GM18520 (cell line): ENCODE results near the gene TRAM2.

Experiments
- ATAC-seq: cut with Tn5 transposase; IDR thresholded peaks from one replicate; pipeline ENCODE4 v1.9.1; 2021; ENCODE audit not compliant: unreplicated experiment

TRAM2 gene

DNA sequence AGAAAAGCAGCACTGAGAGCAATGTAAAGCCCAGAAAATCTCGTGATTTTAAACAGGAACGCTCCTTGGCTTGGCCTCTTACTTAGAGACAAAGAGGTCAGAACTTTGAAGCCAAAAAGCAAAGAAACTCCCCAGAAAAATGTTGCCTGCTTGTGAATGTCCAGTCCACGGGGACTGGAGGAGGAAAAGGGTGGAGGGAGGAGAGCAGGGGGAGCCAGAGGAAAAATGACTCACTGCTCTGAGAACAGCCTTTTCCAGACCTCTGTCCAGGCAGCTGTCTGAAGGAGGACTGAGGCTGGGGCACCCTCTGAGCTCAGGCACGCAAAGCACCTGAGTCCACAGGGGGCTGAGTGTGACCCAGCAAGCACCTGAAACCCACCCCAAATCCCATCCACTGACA lies 64.7 kb downstream of the TRAM2 start:
- no peak for ATAC-seq

DNA sequence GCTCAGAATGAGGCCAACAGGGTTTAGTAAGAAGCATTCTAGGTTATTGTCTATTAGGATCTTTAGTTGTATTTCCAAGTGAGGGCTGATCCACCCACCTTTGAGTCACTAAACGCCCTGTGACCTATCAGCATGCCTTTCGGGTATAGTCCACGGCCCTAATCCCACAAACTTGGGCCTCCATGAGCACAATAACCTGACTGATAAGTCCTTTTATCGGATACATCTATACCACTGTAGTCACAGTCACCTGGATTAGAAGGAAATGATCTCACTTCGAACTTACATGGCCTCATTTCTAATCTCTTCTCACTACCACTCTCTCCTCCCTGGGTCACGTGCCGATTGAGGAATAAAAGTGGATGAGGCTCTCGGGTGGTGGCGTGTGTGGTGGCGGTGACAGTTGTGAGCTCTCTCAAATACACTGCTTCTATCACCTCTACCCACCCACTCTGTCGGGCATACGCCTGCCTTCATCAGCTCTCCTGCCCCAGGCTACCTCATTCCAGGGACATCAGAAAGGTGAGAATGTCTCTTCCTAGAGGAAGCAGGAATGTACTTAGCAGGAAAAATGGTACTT lies 65.2 kb downstream of the TRAM2 start:
- no peak for ATAC-seq

DNA sequence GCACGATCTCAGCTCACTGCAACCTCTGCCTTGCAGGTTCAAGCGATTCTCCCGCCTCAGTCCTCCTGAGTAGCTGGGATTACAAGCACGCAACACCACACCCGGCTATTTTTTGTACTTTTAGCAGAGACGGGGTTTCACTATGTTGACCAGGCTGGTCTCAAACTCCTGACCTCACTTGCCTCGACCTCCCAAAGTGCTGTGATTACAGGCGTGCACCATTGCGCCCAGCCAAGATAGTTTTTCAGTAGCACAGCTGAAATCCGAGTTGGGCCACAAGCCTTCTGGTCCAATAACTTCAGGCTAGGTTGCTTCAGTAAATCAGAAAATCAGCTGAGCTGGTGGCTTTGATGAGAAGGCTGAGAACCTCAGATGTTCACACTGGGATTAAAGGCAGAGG lies 65.7 kb downstream of the TRAM2 start:
- no peak for ATAC-seq

DNA sequence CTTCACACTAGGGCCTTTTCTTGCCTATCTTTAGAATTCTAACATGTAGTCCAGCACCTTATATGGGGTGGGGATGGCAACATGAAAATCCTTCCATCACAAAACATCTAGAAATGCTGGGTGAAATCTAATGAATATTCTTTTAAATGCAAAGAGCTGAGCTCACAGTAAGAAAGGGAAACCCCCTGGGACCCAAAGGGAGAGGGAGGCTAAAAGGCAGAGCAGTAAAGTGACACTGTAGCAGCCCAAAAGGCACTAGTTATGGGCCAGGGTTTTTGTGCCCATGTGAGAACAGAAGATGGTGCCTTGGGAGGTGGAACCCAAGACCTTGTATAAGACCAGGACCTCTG lies 66.7 kb downstream of the TRAM2 start:
- ATAC-seq, result no peak

- ATAC-seq, result peak; percentile 54
These were observed 67.3 kb downstream of the TRAM2 start for GRCh38 chr6:52509281-52510212.

- no peak for ATAC-seq
These were observed 68.6 kb downstream of the TRAM2 start for GRCh38 chr6:52508261-52508739.

- ATAC-seq, result no peak
These were observed 69.2 kb downstream of the TRAM2 start for GRCh38 chr6:52507557-52508260.

DNA sequence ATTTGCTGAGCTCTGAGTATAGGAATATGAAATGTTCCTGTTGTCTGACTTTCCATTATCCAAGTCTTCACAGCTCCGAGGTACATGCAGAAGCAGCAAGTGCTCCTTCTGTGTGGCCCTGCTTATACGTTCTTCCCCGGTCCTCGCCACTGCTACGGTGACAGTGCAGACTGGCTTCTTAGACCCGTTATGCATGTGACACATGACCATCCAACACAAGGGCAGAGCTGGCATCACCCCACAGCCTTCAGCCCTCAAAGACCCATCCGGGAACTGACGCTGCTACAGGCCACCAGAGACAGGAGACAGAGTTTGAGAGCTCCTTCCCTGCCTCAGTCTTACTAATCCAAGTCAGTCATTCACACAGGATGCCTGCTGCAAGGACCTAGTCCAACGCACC lies 70.4 kb downstream of the TRAM2 start:
- ATAC-seq, result no peak

- no peak for ATAC-seq
These were observed 71.0 kb downstream of the TRAM2 start for GRCh38 chr6:52505726-52506409.

GRCh38 chr6:52504782-52505136 lies 72.1 kb downstream of the TRAM2 start:
- ATAC-seq, result no peak

DNA sequence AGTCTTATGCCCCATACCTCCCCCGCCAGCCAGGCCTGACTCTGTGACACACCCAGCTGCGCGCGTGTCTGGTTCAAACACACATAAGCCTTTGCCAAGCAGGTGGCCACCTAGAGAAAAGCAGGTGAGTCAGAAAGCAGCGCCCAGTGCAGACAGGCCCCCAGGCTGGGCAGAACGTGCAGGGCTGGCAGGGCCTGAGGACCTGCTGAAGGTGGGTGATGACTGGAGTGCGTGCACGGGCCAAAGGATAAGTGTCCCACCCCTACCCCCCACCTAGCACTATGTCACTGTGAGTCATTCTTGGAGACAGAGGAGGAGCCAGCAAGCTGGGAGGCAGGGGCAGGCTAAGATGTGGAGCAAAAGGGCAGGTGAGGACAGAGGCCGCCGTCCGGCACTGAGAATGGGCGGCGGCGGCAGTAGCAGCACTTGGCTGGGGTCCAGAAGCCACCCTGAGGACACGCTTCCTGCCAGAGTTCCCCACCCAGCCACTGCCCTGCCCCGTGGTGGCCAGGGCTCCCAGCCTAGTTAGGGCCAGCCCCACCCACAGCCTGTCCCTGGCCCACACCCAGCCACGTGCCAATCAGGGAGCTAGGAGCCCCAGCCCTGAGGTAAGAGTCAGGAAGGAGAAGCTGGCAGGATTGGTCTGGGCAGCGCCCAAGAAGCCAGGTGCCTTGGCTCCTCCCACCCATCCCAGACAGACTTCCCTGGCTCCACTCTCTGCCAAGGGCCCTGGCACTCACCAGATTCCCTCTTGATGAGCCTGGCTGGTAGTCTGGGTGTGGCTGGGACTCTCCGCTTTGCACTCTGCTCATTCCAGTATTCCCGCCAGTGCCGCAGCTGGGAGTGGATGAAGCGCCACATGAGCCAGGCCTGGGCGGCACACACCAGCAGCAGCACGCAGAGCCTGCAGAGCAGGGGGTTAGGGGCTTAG lies 72.7 kb downstream of the TRAM2 start:
- no peak for ATAC-seq

- ATAC-seq, result no peak
These were observed 73.5 kb downstream of the TRAM2 start for GRCh38 chr6:52503323-52503747.

DNA sequence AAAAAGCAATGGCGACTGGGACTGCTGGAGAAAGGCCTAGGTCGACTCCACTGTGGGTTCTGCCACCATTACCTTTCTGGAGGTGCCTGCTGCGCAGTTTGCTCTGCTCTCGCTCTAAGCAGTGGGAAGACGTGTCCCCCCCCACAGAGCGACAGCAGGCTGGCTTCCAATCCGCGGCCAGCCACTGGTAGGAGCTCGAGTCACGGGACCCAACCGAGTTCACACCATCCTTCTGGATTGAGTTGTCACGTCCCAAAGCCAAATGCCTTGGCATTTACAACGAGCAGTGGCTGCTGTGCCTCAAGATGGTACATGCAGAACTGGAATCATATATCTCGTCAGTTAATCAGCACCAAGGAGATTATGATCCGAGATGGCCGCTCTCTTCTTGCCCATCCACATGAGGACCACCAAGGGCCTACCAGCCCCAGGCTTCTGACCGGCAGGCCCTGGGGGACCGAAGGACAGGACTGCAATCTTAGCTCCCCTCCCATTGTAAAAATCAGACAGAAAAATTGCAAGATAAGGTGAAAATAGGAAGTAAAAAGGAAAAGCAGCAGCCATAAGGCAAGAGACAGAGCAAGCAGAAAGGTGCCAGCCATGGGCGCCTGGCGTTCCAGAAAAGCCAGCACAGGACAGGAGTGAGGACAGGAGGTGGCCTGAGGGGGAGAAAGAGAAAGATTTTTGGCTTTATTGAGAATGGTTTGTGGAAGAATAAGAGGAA lies 74.4 kb downstream of the TRAM2 start:
- ATAC-seq, result no peak

DNA sequence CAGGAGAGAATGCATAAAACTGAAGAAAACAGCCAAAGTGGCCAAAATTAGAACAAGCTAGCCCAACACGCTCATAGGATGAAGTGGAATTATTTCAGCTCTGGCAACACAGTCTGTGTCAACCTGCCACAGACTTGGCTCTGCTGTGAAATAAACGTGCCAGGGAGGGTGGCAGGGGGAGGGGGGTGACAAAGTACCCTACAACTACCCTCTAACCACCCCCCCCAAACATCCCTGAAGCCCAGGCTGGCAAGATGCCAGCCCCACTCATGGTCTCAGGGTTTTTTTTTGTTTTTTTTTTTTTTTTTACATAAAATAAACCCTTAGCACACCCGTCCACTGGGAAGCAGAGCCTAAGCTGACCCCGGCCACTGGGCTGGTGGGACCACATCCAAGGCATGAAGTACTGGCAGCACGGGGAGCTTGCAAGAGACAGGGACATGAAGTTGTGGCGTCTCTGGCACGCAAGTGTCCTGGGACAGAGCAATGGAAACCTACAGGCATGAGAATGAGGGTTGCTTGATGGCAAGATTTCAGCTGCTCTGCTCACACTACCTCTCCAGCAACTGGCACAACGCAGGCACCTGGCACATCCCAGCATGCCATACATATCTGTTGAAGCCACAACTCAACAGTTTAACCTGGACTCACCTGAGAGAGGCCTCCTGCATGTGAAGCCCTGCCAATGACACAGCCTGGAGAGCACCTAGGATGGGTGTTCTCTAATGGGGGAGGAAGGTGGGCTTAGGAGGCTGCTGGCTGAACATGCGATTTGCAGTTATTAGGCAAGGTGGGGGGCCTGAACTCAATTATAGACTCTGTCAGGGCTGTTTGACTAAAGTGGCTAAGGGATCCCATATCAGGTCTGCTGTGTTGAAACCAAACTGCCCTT lies 76.4 kb downstream of the TRAM2 start:
- ATAC-seq, result no peak

DNA sequence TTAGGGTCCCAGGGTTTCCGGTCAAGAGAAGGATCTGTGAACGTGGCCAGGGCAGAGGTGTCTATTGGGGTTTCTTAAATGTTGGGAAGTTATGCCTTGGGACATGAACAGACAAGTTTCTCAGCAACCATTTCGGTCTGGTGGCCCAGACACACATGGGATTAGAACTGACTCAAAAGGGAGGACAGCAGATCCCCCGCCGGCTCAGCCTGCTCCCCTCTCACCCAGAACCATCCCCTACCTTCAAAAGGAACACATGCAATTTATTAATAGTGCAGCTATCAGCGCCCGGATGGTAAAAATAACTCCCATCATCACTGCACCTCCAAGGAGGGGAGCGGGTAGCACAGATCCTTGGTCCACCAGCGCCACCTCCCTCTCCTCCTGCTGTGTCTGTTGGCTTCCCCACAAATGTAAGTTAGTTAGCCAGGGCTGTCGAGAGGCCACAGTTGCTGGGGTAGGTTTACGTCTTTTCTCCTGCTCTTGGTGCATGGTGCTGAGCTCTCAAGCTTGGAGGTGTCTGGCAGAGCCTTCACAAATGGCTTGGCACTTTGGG lies 77.1 kb downstream of the TRAM2 start:
- ATAC-seq, result no peak

DNA sequence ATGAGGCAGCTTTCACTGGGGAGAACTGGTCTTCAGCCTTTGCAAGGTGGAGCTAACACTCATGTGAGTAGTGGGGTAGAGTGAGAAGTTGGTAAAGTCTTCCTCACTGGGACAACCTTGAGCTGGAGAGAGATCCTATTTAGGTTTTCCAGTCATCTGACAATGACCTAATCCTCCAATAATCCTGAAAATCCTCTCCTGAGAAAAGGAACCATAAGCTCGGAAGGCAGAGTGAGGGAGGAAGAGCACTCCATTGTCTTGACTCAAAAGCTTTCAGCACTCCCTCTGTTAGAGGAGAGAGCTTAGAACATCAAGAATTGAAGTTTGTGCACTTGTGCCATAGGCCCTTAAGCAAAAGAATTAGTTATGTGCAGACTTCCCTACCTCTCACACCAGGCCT lies 77.8 kb downstream of the TRAM2 start:
- ATAC-seq, result no peak

DNA sequence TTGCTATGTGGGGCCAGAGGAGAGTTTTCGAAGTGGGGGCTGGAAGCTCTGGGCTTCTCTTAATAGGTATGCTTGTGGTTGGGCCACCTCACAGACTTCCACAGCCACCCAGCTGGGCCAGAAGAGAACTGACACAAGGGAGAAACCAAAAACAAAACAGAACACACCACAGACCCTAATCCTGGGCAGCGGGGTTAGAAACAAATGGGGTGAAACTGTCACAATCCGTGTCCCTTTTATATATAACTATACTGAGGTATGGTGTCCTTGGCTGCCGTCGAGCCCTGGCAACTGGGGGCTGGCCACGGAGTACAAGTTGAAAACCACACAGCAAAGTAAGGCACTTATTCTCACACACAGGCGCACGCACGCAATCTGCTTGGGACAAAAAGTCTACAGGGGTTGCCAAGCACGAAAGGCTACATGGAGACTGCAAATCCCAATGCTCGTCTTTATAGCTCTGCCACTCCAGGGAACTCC lies 78.3 kb downstream of the TRAM2 start:
- ATAC-seq, result no peak
